NOMO-1 treated with DMSO at 0.1 percent for 48 hours (cell line): ENCODE results near the gene S100A7A.
"Not testable (repeated sequence)": the region's sequence is repeated elsewhere in the genome, so short reads cannot be mapped to it uniquely, and the experiment has no call there.

Experiments used
- DNase-seq: peaks from one replicate; lab custom pipeline; 2025; ENCODE audit not compliant: unreplicated experiment; lab: John Stamatoyannopoulos, UW

S100A7A gene

GRCh38 chr1:153422450-153423068 is 6.2 kb downstream of the S100A7A start:
- peak; percentile 50 for DNase-seq

GRCh38 chr1:153426809-153427208 is 10.5 kb downstream of the S100A7A start:
- DNase-seq, result no peak

GRCh38 chr1:153428073-153428638 is 11.8 kb downstream of the S100A7A start:
- DNase-seq, result no peak

GRCh38 chr1:153428791-153429190 is 12.5 kb downstream of the S100A7A start:
- no peak for DNase-seq

- no peak for DNase-seq
Measured at GRCh38 chr1:153429266-153430165, 13.2 kb downstream of the S100A7A start.

- DNase-seq, result no peak
Measured at GRCh38 chr1:153430166-153430553, 13.8 kb downstream of the S100A7A start.

GRCh38 chr1:153430561-153430960 is 14.2 kb downstream of the S100A7A start:
- no peak for DNase-seq

- no peak for DNase-seq
Measured at GRCh38 chr1:153431002-153431401, 14.7 kb downstream of the S100A7A start.

- DNase-seq, result no peak
Measured at GRCh38 chr1:153431427-153431826, 15.1 kb downstream of the S100A7A start.

GRCh38 chr1:153431928-153432327 is 15.6 kb downstream of the S100A7A start:
- DNase-seq, result no peak

GRCh38 chr1:153432874-153433681 is 16.8 kb downstream of the S100A7A start:
- no peak for DNase-seq

- DNase-seq, result no peak
Measured at GRCh38 chr1:153434746-153435455, 18.6 kb downstream of the S100A7A start.

GRCh38 chr1:153437236-153437635 is 20.9 kb downstream of the S100A7A start:
- no peak for DNase-seq

- no peak for DNase-seq
Measured at GRCh38 chr1:153438599-153438998, 22.3 kb downstream of the S100A7A start.

- DNase-seq, result no peak
Measured at GRCh38 chr1:153439273-153439672, 23.0 kb downstream of the S100A7A start.

GRCh38 chr1:153441238-153441755 is 25.0 kb downstream of the S100A7A start:
- no peak for DNase-seq

- DNase-seq, result no peak
Measured at GRCh38 chr1:153443486-153443885, 27.2 kb downstream of the S100A7A start.

GRCh38 chr1:153444078-153444477 is 27.8 kb downstream of the S100A7A start:
- no peak for DNase-seq

GRCh38 chr1:153447498-153448170 is 31.3 kb downstream of the S100A7A start:
- DNase-seq, result no peak

- DNase-seq, result not testable (repeated sequence)
Measured at GRCh38 chr1:153448851-153449250, 32.5 kb downstream of the S100A7A start.
